Measurements from ENCODE around the gene SSR1.
"Not testable (repeated sequence)": the region's sequence is repeated elsewhere in the genome, so short reads cannot be mapped to it uniquely, and the experiment has no call there.

DNA sequence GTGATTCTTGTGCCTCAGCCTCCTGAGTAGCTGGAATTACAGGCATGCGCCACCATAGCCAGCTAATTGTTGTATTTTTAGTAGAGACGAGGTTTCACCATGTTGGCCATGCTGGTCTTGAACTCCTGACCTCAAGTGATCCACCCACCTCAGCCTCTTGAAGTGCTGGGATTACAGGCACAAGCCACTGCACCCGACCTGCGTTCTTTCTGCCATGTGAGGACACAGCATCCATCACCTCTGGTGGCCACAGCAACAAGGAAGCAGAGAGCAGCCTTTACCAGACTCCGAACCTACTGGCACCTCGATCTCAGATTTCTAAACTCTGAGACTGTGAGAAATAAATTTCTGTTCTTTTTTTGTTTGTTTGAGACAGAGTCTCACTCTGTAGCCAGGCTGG is 8.9 kb upstream of the SSR1 start:
- TF ChIP-seq, protein P1, sequence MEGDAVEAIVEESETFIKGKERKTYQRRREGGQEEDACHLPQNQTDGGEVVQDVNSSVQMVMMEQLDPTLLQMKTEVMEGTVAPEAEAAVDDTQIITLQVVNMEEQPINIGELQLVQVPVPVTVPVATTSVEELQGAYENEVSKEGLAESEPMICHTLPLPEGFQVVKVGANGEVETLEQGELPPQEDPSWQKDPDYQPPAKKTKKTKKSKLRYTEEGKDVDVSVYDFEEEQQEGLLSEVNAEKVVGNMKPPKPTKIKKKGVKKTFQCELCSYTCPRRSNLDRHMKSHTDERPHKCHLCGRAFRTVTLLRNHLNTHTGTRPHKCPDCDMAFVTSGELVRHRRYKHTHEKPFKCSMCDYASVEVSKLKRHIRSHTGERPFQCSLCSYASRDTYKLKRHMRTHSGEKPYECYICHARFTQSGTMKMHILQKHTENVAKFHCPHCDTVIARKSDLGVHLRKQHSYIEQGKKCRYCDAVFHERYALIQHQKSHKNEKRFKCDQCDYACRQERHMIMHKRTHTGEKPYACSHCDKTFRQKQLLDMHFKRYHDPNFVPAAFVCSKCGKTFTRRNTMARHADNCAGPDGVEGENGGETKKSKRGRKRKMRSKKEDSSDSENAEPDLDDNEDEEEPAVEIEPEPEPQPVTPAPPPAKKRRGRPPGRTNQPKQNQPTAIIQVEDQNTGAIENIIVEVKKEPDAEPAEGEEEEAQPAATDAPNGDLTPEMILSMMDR (conservative IDR thresholded peaks at IDR 0.05; ENCODE audit: low read length): not testable (repeated sequence)
- TF ChIP-seq EZH2phosphoT487 (IDR thresholded peaks at IDR 0.05; ENCODE audit: borderline replicate concordance, low read depth, low read length): not testable (repeated sequence)

Measured in OCI-LY7 (cell line).